ENCODE data around the gene FSTL1. TPM values are rescaled to one million over a fixed set of nuclear protein-coding genes. Genes with fewer than 3 reads are reported as not detected.
"Not testable (repeated sequence)": the region's sequence is repeated elsewhere in the genome, so short reads cannot be mapped to it uniquely, and the experiment has no call there.

Gene FSTL1
- total RNA-seq, 6 experiments from 2014 or later: 32.8 to 50.0 (median 45.5) TPM

GRCh38 chr3:120381503-120381902, 69.3 kb downstream of the FSTL1 start:
- 63% methylated on average over 2 of the region's 2 CpGs for WGBS (ENCODE audit: insufficient coverage, low coverage, low lambda C conversion rate, missing lambda C conversion rate)
- Histone ChIP-seq H3K4me3 (no peak overlapping the region), H3K27me3 (no peaks in the 10 kb centered on the region), H3K4me1 (no peaks in the 10 kb centered on the region), H3K9me3 (no peaks in the 10 kb centered on the region), H3K27ac (no peak overlapping the region), H3K36me3 (no peaks in the 10 kb centered on the region)
- DNase-seq: no peak
- intact Hi-C loops (cut with DNase I): no loop called here
- TF ChIP-seq, protein P1, sequence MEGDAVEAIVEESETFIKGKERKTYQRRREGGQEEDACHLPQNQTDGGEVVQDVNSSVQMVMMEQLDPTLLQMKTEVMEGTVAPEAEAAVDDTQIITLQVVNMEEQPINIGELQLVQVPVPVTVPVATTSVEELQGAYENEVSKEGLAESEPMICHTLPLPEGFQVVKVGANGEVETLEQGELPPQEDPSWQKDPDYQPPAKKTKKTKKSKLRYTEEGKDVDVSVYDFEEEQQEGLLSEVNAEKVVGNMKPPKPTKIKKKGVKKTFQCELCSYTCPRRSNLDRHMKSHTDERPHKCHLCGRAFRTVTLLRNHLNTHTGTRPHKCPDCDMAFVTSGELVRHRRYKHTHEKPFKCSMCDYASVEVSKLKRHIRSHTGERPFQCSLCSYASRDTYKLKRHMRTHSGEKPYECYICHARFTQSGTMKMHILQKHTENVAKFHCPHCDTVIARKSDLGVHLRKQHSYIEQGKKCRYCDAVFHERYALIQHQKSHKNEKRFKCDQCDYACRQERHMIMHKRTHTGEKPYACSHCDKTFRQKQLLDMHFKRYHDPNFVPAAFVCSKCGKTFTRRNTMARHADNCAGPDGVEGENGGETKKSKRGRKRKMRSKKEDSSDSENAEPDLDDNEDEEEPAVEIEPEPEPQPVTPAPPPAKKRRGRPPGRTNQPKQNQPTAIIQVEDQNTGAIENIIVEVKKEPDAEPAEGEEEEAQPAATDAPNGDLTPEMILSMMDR (IDR thresholded peaks at IDR 0.05): no peak
- no peak for TF ChIP-seq POLR2A (IDR thresholded peaks at IDR 0.05)
- ATAC-seq: no peak

DNA sequence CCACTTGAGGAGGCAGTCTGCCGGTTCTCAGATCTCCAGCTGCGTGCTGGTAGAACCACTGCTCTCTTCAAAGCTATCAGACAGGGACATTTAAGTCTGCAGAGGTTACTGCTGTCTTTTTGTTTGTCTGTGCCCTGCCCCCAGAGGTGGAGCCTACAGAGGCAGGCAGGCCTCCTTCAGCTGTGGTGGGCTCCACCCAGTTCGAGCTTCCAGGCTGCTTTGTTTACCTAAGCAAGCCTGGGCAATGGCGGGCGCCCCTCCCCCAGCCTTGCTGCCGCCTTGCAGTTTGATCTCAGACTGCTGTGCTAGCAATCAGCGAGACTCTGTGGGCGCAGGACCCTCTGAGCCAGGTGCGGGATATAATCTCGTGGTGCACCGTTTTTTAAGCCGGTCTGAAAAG, 72.8 kb downstream of the FSTL1 start:
- DNase-seq; H3K27ac ChIP-seq; H3K36me3 ChIP-seq; H3K9me3 ChIP-seq; H3K4me1 ChIP-seq; H3K4me3 ChIP-seq; H3K27me3 ChIP-seq; intact Hi-C loops (cut with DNase I); ATAC-seq: not testable (repeated sequence)
- WGBS (ENCODE audit: insufficient coverage, low coverage, low lambda C conversion rate, missing lambda C conversion rate): 80% methylated on average over 1 of the region's 12 CpGs

DNA sequence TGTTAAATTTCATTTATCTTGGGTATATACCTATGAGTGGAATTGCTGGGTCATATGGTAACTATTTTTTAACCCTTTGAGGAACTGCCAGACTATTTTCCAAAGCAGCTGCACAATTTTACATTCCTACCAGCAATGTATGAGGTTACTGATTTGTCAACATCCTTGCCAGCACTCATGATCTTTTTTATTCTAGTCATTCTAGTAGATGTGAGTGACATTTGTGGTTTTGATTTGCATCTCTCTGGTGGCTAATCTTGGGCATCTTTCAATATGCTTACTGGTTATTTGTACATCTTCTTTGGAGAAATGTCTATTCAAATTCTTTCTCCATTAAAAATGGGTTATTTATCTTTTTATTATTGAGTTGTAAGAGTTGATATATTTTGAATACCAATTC, 80.3 kb downstream of the FSTL1 start:
- DNase-seq (no peak), ATAC-seq (no peak)
- TF ChIP-seq, protein P1 (IDR thresholded peaks at IDR 0.05): no peak
- TF ChIP-seq POLR2A (IDR thresholded peaks at IDR 0.05): no peak
- no peak overlapping the region for H3K27ac ChIP-seq
- H3K36me3 ChIP-seq: no peaks in the 10 kb centered on the region
- H3K4me1 ChIP-seq: no peaks in the 10 kb centered on the region
- H3K9me3 ChIP-seq: no peaks in the 10 kb centered on the region
- H3K27me3 ChIP-seq: no peaks in the 10 kb centered on the region
- no peak overlapping the region for H3K4me3 ChIP-seq
- intact Hi-C loops (cut with DNase I): no loop called here

GRCh38 chr3:120369037-120369467, 81.7 kb downstream of the FSTL1 start:
- DNase-seq: no peak
- H3K27ac ChIP-seq: no peak overlapping the region
- H3K4me3 ChIP-seq: no peak overlapping the region
- no peaks in the 10 kb centered on the region for H3K4me1 ChIP-seq
- H3K36me3 ChIP-seq: no peaks in the 10 kb centered on the region
- WGBS (ENCODE audit: insufficient coverage, low coverage, low lambda C conversion rate, missing lambda C conversion rate): 23% methylated on average over 2 of the region's 2 CpGs
- H3K27me3 ChIP-seq: no peaks in the 10 kb centered on the region
- intact Hi-C loops (cut with DNase I): no loop called here
- TF ChIP-seq, protein P1 (IDR thresholded peaks at IDR 0.05): no peak
- TF ChIP-seq POLR2A (IDR thresholded peaks at IDR 0.05): no peak
- peak in 2 of 4 donors; percentile 28 to 57 for ATAC-seq
- H3K9me3 ChIP-seq: no peaks in the 10 kb centered on the region

GRCh38 chr3:120368172-120368571, 82.6 kb downstream of the FSTL1 start:
- intact Hi-C loops (cut with DNase I): no loop called here
- 67% methylated on average over 3 of the region's 3 CpGs for WGBS (ENCODE audit: insufficient coverage, low coverage, low lambda C conversion rate, missing lambda C conversion rate)

More at GRCh38 chr3:120368172-120368571, 82.6 kb downstream of the FSTL1 start:
- Histone ChIP-seq H3K36me3 (no peaks in the 10 kb centered on the region), H3K27ac (no peak overlapping the region), H3K4me3 (no peak overlapping the region), H3K27me3 (no peaks in the 10 kb centered on the region), H3K4me1 (no peaks in the 10 kb centered on the region), H3K9me3 (no peaks in the 10 kb centered on the region)
- TF ChIP-seq POLR2A (IDR thresholded peaks at IDR 0.05): no peak
- TF ChIP-seq, protein P1 (IDR thresholded peaks at IDR 0.05): no peak
- no peak for DNase-seq
- no peak for ATAC-seq

Data from right lobe of liver (tissue), 6 donors.